ENCODE results near the gene TAS2R31.

Gene TAS2R31

GRCh38 chr12:11007608-11008007, 23.6 kb downstream of the TAS2R31 start:
- no peaks in the 10 kb centered on the region for H3K27me3 ChIP-seq (ENCODE audit: control insufficient read depth, insufficient read depth, low read length)
- no peak overlapping the region for H3K27ac ChIP-seq (ENCODE audit: low read depth, low read length)
- H3K4me3 ChIP-seq (ENCODE audit: low read depth, low read length), result no peak overlapping the region
- H3K4me1 ChIP-seq (ENCODE audit: control insufficient read depth, insufficient read depth, low read length), result no peaks in the 10 kb centered on the region
- H3K9me3 ChIP-seq (ENCODE audit: control insufficient read depth, insufficient read depth, low read length), result no peaks in the 10 kb centered on the region
- H3K36me3 ChIP-seq (ENCODE audit: control insufficient read depth, insufficient read depth, low read length), result no peaks in the 10 kb centered on the region
- no peak overlapping the region for H3K9ac ChIP-seq (ENCODE audit: low read depth, low read length)

- H3K36me3 ChIP-seq (ENCODE audit: control insufficient read depth, insufficient read depth, low read length), result no peaks in the 10 kb centered on the region
- no peak within 1 kb of the TSS for H3K4me3 ChIP-seq (ENCODE audit: low read depth, low read length)
- no peak within 1 kb of the TSS for H3K9ac ChIP-seq (ENCODE audit: low read depth, low read length)
- no peaks in the 10 kb centered on the region for H3K9me3 ChIP-seq (ENCODE audit: control insufficient read depth, insufficient read depth, low read length)
- no peaks in the 10 kb centered on the region for H3K27me3 ChIP-seq (ENCODE audit: control insufficient read depth, insufficient read depth, low read length)
- H3K4me1 ChIP-seq (ENCODE audit: control insufficient read depth, insufficient read depth, low read length), result no peaks in the 10 kb centered on the region
- no peak within 1 kb of the TSS for H3K27ac ChIP-seq (ENCODE audit: low read depth, low read length)
These were observed 33.0 kb downstream of the TAS2R31 start, which contains the start of gene TAS2R20 for GRCh38 chr12:10998204-10998603. Gene TAS2R20, minus strand, starts transcription at chr12:10998304. Its CDS starts 429 bp downstream, at chr12:10997875.

- no peak overlapping the region for H3K4me3 ChIP-seq (ENCODE audit: low read depth, low read length)
- H3K9ac ChIP-seq (ENCODE audit: low read depth, low read length), result no peak overlapping the region
- no peaks in the 10 kb centered on the region; the same call in 1 of the 2 replicates for H3K36me3 ChIP-seq (ENCODE audit: control insufficient read depth, insufficient read depth, low read length)
- H3K4me1 ChIP-seq (ENCODE audit: control insufficient read depth, insufficient read depth, low read length), result no peaks in the 10 kb centered on the region
- H3K9me3 ChIP-seq (ENCODE audit: control insufficient read depth, insufficient read depth, low read length), result no peaks in the 10 kb centered on the region
- H3K27me3 ChIP-seq (ENCODE audit: control insufficient read depth, insufficient read depth, low read length), result no peaks in the 10 kb centered on the region
- no peak overlapping the region for H3K27ac ChIP-seq (ENCODE audit: low read depth, low read length)
These were observed 36.9 kb downstream of the TAS2R31 start for GRCh38 chr12:10994307-10994706.

GRCh38 chr12:10989107-10989506, 42.1 kb downstream of the TAS2R31 start:
- no peak overlapping the region for H3K4me3 ChIP-seq (ENCODE audit: low read depth, low read length)
- no peaks in the 10 kb centered on the region for H3K4me1 ChIP-seq (ENCODE audit: control insufficient read depth, insufficient read depth, low read length)
- H3K36me3 ChIP-seq (ENCODE audit: control insufficient read depth, insufficient read depth, low read length), result no peaks in the 10 kb centered on the region; the same call in 1 of the 2 replicates
- no peak overlapping the region for H3K27ac ChIP-seq (ENCODE audit: low read depth, low read length)
- H3K9me3 ChIP-seq (ENCODE audit: control insufficient read depth, insufficient read depth, low read length), result no peaks in the 10 kb centered on the region
- no peaks in the 10 kb centered on the region for H3K27me3 ChIP-seq (ENCODE audit: control insufficient read depth, insufficient read depth, low read length)
- H3K9ac ChIP-seq (ENCODE audit: low read depth, low read length), result no peak overlapping the region

GRCh38 chr12:10986812-10987211, 44.4 kb downstream of the TAS2R31 start, which contains the start of gene TAS2R50:
Gene TAS2R50, minus strand, starts transcription at chr12:10986912. Its CDS starts 52 bp downstream, at chr12:10986860.
- H3K4me1 ChIP-seq (ENCODE audit: control insufficient read depth, insufficient read depth, low read length), result no peaks in the 10 kb centered on the region
- H3K9me3 ChIP-seq (ENCODE audit: control insufficient read depth, insufficient read depth, low read length), result no peaks in the 10 kb centered on the region
- H3K27ac ChIP-seq (ENCODE audit: low read depth, low read length), result no peak within 1 kb of the TSS
- no peaks in the 10 kb centered on the region for H3K36me3 ChIP-seq (ENCODE audit: control insufficient read depth, insufficient read depth, low read length)
- H3K4me3 ChIP-seq (ENCODE audit: low read depth, low read length), result no peak within 1 kb of the TSS
- H3K27me3 ChIP-seq (ENCODE audit: control insufficient read depth, insufficient read depth, low read length), result no peaks in the 10 kb centered on the region
- H3K9ac ChIP-seq (ENCODE audit: low read depth, low read length), result no peak within 1 kb of the TSS

GRCh38 chr12:10982244-10982643, 49.0 kb downstream of the TAS2R31 start:
- Histone ChIP-seq H3K27ac (ENCODE audit: low read depth, low read length) (no peak overlapping the region), H3K4me3 (ENCODE audit: low read depth, low read length) (no peak overlapping the region), H3K4me1 (ENCODE audit: control insufficient read depth, insufficient read depth, low read length) (peaks cover 4% of the 10 kb centered on the region; the same call in 1 of the 2 replicates), H3K36me3 (ENCODE audit: control insufficient read depth, insufficient read depth, low read length) (no peaks in the 10 kb centered on the region), H3K9me3 (ENCODE audit: control insufficient read depth, insufficient read depth, low read length) (no peaks in the 10 kb centered on the region), H3K9ac (ENCODE audit: low read depth, low read length) (no peak overlapping the region), H3K27me3 (ENCODE audit: control insufficient read depth, insufficient read depth, low read length) (no peaks in the 10 kb centered on the region)
